ENCODE measurements around the gene BHLHE23.
"Not testable (repeated sequence)": the region's sequence is repeated elsewhere in the genome, so short reads cannot be mapped to it uniquely, and the experiment has no call there.

BHLHE23 gene

GRCh38 chr20:63043348-63044203 lies 36.8 kb upstream of the BHLHE23 start:
- H3K4me3 ChIP-seq (ENCODE audit: low read length): no peak overlapping the region
- no peak for TF ChIP-seq CTCF (IDR thresholded peaks at IDR 0.05; ENCODE audit: insufficient read depth, low read depth, low read length, missing control alignments)
- no peak for DNase-seq (ENCODE audit: low read depth)

GRCh38 chr20:63042448-63043071 lies 35.8 kb upstream of the BHLHE23 start:
- TF ChIP-seq CTCF (IDR thresholded peaks at IDR 0.05; ENCODE audit: insufficient read depth, low read depth, low read length, missing control alignments): no peak
- DNase-seq (ENCODE audit: low read depth): no peak
- H3K4me3 ChIP-seq (ENCODE audit: low read length): no peak overlapping the region

- no peak for TF ChIP-seq CTCF (IDR thresholded peaks at IDR 0.05; ENCODE audit: insufficient read depth, low read depth, low read length, missing control alignments)
- no peak overlapping the region for H3K4me3 ChIP-seq (ENCODE audit: low read length)
- no peak for DNase-seq (ENCODE audit: low read depth)
Observed at GRCh38 chr20:63041776-63042175, 35.0 kb upstream of the BHLHE23 start.

- no peak for TF ChIP-seq CTCF (IDR thresholded peaks at IDR 0.05; ENCODE audit: insufficient read depth, low read depth, low read length, missing control alignments)
- DNase-seq (ENCODE audit: low read depth): no peak
- no peak overlapping the region for H3K4me3 ChIP-seq (ENCODE audit: low read length)
Observed at GRCh38 chr20:63037669-63038268, 31.0 kb upstream of the BHLHE23 start.

GRCh38 chr20:63036291-63036690 lies 29.5 kb upstream of the BHLHE23 start:
- TF ChIP-seq CTCF (IDR thresholded peaks at IDR 0.05; ENCODE audit: insufficient read depth, low read depth, low read length, missing control alignments): no peak
- H3K4me3 ChIP-seq (ENCODE audit: low read length): no peak overlapping the region
- DNase-seq (ENCODE audit: low read depth): no peak

- TF ChIP-seq CTCF (IDR thresholded peaks at IDR 0.05; ENCODE audit: insufficient read depth, low read depth, low read length, missing control alignments): no peak
- DNase-seq (ENCODE audit: low read depth): no peak
- H3K4me3 ChIP-seq (ENCODE audit: low read length): no peak overlapping the region
Observed at GRCh38 chr20:63035603-63036185, 28.9 kb upstream of the BHLHE23 start.

GRCh38 chr20:63034710-63035602 lies 28.2 kb upstream of the BHLHE23 start:
- H3K4me3 ChIP-seq (ENCODE audit: low read length); DNase-seq (ENCODE audit: low read depth): not testable (repeated sequence)

Measured in epithelial cell of esophagus (primary cell).